Islet precursor cell (in vitro differentiated cells): ENCODE measurements around the gene CEP170B.
"Not testable (repeated sequence)": the region's sequence is repeated elsewhere in the genome, so short reads cannot be mapped to it uniquely, and the experiment has no call there.

Source experiments
- DNase-seq: peaks from one replicate; pipeline ENCODE4 v3.0.0-alpha.2; 2018

The CEP170B gene

GRCh38 chr14:104892531-104893434 lies 27.7 kb downstream of the CEP170B start:
- peak; percentile 51 for DNase-seq

DNA sequence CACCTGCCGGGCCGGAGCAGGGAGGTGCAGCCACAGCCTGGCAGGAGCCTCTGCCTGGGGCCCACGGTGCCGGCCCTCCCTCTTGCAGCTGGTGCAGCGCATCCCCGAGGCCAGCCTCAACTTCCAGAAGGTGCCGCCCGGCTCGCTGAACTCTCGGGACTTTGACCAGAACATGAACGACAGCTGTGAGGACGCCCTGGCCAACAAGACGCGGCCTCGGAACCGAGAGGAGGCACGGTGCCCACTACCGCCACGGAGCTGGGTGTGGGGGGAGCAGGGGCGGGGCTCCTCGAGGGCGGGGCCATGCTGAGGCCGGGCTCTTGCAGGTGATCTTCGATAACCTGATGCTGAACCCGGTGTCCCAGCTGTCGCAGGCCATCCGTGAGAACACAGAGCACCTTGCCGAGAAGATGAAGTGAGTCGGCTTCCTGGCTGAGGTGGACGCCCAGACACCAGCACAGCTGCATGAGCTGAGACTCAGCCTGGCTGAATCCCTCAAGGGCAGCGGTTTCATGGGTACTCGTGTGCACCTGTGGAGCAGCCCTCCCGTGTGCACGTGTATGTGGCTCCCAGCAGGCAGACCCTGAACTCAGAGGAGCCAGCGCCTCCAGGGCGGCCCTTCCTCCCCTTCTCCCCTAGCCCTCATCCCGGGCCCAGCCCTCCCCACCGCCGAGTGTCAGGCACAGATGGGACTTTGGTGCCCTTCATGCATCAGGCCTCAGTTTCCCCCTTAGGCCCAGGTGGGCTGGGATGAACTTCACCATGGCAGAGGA lies 28.6 kb downstream of the CEP170B start:
- DNase-seq: peak; percentile 52

DNA sequence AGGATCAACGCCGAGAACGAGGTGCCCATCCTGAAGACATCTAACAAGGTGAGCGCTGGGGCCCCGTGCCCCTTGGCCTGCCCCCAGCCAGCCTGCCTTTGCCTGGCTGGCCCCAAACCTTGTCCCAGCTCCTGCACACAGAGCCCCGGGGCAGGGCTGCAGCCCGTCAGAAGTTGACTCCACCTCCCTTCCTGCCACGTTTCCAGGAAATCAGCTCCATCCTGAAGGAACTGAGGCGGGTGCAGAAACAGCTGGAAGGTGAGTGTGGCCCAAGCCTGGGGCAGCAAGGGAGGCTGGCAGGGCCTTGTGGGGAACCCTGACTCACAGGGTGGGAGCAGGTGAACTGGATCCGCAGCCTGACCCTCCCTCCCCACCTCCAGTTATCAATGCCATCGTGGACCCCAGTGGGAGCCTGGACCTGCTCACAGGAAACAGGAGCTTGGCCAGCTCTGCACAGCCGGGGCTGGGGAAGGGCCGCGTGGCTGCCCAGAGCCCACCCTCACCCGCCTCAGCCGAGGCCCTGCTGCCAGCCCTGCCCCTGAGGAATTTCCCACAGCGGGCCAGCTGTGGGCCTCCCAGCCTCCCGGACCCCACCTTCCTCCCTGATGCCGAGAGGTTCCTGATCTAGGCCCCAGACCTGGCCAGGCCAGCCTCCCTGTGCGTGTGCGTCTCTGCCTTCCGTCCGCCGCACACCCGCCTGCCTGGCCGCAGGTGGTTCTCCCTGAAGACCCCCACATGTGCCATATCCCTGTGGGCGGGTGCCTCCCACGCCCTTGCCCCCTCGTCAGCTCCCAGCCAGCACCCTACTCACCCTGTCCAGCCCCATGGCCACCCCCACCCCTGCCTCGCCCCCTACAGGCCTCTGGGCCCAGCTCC lies 29.5 kb downstream of the CEP170B start:
- DNase-seq: peak; percentile 44

GRCh38 chr14:104895207-104895785 lies 30.2 kb downstream of the CEP170B start:
- DNase-seq: peak; percentile 41

GRCh38 chr14:104895786-104896661 lies 31.0 kb downstream of the CEP170B start:
- peak; percentile 50 for DNase-seq

DNA sequence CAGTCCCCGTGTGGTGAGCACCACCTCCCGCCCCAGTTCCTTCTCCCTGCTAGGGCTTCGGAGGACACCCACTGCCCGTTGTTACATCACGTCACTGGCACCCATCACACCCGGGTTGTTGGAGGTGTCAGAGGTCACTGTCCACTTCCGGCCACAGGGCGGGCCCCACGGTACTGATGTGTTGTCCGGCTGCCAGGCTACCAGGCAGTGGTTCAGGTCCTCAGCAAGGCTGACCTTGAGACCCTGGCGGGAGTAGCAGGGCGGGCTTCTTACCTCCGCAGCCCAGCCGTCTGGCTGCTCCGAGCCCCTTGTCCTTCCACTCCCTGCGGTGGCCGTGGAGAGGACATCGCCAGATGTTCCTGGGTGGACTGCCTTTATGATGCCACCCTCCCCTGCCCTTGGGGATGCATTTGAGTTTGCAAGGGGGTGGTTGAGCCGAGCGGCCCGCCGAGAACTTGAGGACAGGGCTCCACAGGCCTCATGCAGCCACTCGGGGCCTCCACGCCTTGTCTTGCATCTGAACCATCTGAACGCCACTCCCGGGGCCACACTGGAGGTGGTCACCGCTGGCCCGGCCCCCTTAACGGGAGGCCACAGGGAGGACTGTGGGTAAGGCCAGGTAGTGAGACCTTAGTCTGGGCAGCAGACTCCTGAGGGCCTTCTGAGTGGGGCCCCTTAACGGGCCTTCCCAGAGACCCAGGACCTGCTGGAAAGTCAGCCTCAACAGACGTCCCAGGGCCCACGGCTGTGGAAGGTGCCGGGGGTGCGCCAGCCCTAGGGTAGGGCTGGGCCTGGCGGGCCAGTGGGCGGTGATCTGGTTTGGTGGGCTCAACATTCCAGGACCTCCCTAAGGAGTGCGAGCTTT lies 32.5 kb downstream of the CEP170B start:
- DNase-seq: peak; percentile 50

DNA sequence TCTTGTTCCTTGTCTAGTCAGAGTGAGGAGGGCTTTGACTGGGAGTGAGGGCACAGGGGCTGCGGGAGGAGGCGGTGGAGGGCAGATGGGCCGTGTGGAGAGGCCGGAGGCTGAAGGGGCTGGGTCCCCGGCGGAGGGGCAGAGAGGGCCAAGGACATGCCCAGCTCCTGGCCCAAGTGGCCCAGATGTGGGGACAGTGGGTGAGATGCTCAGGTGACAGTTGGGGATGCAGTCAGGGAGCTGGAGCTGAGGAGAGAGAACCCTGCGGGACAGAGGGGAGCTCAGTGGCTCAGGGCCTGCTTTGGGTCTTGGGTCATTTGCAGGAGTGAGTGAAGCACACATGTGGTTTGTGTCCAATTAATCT lies 33.1 kb downstream of the CEP170B start:
- DNase-seq: no peak

GRCh38 chr14:104898870-104899510 lies 33.9 kb downstream of the CEP170B start:
- DNase-seq: peak; percentile 52

- peak; percentile 7 for DNase-seq
These were observed 34.7 kb downstream of the CEP170B start for GRCh38 chr14:104899781-104900180.

DNA sequence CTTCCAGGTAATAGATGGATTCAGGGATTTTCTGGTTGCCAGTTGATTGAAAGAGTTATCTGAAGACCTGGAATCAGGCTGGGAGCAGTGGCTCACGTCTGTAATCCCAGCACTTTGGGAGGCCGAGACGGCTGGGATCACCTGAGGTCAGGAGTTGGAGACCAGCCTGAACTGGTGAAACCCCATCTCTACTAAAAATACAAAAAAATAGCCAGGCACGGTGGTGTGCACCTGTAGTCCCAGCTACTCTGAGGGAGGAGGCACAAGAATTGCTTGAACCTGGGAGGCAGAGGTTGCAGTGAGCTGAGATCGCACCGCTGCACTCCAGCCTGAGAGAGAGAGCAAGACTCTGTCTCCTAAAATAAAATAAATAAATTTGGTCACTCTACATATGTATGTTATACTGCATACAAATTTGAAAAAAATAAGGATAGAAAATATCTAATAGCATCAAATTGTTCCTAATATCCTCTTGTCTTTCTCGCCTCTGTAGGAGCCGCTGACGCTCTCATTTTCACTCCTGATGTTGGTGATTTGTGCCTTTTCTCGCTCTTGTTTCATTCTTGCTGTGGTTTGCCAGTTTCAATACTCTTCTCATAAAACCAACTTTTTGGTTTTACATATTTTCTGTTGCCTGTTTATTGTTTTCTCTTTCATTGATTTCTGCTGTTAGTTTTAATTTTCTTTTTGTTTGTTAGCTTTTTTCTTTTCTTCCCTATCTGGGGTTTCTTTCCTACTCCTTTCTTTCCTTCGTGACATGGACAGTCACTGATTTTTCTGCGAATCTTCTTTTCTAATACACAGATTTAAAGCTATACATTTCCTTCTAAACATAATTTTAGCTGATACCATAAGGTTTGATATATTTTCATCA lies 35.8 kb downstream of the CEP170B start:
- peak; percentile 11 for DNase-seq

GRCh38 chr14:104903990-104904389 lies 38.9 kb downstream of the CEP170B start:
- peak; percentile 10 for DNase-seq

DNA sequence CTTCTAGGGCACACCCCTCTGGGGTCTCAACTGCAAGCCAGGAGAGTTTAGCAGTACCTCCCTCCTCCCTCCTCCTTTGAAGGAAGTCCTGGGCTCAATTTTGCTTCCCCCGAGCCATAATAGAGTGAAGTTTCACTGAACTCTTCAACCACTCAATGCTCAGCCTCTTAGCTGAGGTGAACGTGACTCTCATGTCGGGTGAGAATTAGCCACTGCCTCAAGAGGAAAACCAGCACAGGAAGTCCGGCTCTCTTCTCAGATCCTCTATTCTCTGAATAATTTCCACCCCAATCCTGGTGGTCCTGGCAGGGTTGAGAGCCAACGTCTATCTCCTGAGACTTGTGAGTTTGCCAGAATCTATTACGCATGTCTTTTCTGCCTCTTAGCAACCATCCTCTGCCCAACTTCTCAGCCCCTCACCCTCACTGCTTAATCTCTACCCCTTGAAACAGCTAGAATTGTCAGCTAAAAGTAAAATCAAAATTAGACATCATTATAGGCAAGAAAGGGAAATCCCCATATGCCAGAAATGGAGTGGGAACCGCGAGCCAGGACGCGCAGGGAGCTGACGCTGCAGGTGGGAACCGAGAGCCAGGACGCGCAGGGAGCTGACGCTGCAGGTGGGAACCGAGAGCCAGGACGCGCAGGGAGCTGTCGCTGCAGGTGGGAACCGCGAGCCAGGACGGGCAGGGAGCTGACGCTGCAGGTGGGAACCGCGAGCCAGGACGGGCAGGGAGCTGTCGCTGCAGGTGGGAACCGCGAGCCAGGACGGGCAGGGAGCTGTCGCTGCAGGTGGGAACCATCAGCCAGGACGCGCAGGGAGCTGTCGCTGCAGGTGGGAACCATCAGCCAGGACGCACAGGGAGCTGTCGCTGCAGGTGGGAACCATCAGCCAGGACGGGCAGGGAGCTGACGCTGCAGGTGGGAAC lies 39.8 kb downstream of the CEP170B start:
- DNase-seq: peak; percentile 22

DNA sequence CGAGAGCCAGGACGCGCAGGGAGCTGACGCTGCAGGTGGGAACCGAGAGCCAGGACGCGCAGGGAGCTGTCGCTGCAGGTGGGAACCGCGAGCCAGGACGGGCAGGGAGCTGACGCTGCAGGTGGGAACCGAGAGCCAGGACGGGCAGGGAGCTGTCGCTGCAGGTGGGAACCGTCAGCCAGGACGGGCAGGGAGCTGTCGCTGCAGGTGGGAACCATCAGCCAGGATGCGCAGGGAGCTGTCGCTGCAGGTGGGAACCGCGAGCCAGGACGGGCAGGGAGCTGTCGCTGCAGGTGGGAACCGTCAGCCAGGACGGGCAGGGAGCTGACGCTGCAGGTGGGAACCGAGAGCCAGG lies 40.5 kb downstream of the CEP170B start:
- not testable (repeated sequence) for DNase-seq

GRCh38 chr14:104908303-104908702 lies 43.2 kb downstream of the CEP170B start:
- DNase-seq: peak; percentile 23

GRCh38 chr14:104912053-104912452 lies 47.0 kb downstream of the CEP170B start:
- DNase-seq: peak; percentile 1

- DNase-seq: peak; percentile 3
These were observed 48.4 kb downstream of the CEP170B start for GRCh38 chr14:104913435-104913834.

GRCh38 chr14:104917116-104917515 lies 52.0 kb downstream of the CEP170B start:
- DNase-seq: peak; percentile 6

DNA sequence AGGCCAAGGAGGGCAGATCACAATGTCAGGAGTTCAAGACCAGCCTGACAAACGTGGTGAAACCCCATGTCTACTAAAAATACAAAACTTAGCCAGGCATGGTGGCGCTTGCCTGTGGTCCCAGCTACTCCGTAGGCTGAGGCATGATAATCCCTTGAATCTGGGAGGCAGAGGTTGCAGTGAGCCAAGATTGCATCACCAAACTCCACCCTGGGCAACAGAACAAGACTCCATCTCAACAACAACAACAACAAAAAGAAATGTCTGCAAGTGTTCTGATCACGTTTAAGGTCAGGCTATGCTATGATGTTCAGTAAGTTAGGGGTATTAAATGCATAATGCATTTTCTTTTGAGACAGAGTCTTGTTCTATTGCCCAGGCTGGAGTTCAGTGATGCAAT lies 52.9 kb downstream of the CEP170B start:
- DNase-seq: peak; percentile 2
